ENCODE data around the gene APOO.
A peak's percentile ranks its signal among the peaks of the same experiment; 100 is the strongest.
"Not testable (repeated sequence)": the region's sequence is repeated elsewhere in the genome, so short reads cannot be mapped to it uniquely, and the experiment has no call there.

APOO gene

GRCh38 chrX:23902419-23902818 is 5.3 kb downstream of the APOO start:
- DNase-seq = peak; percentile 25 to 69 (median 50)

DNA sequence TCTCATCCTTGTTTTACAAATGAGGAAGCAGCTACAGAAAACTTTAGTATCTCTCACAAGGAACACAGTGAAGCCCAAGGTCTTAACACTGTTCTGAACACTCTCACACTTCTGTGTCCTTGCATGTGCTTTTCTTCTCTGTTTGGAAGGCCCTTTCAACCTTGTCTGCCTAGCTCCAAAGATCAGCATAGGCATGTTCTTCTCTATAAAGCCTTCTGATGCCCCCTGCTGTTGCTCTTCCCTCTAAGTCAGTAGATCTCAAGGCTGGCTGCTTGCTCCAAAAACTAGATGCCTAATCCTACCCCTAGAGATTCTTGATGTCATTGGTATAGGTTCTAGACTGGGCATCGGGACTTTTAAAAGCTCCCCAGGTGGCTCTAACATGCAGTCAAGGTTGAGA is 5.9 kb downstream of the APOO start:
- peak; percentile 69 to 88 (median 84) for DNase-seq

GRCh38 chrX:23901060-23901459 is 6.7 kb downstream of the APOO start:
- DNase-seq = peak; percentile 57 to 86 (median 74)

- DNase-seq = peak; percentile 46 to 69 (median 59)
Measured at GRCh38 chrX:23900220-23900797, 7.4 kb downstream of the APOO start.

DNA sequence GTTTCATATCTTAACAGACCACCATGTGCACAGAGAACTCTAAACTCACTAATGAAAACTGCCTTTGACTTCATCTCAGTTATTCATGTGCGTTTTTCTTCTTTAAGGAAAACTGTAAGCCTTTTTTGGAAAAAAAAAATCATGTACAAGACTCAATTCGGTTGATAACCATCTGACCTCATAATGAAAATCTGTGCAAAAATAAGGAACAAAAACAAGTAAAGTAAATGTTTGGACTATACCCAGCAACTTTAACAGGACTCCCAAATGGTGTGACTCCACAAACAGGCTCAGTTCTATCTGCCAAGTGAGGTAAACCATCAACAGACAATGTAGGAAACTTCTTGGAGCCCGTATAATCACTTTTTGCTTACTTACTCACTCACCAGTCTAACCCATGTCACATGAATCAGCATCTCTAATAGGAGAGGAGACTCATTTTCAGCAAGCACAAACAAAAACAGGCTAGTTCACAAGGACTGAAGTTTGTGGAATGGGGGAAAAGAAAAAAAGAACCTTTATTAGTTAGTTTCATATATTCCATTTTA is 9.3 kb downstream of the APOO start:
- DNase-seq = peak in 2 of 4 experiments; percentile 36 to 61

GRCh38 chrX:23896981-23897380 is 10.8 kb downstream of the APOO start:
- no peak for DNase-seq

DNA sequence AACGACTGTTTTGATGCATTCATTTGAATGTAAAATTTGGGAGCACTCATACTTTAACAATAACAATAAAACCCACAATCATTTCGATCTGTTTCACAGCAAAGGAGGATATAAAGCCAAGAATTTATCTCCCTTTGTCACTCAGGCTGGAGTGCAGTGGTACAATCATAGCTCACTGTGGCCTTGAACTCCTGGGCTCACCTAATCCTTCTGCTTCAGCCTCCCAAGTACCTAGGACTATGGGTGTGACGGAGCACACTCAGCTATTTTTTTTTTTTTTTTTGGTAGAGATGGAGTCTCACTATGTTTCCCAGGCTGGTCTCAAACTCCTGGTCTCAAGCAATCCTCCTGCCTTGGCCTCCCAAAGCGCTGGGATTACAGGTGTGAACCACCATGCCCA is 11.2 kb downstream of the APOO start:
- not testable (repeated sequence) for DNase-seq

- DNase-seq = not testable (repeated sequence)
Measured at GRCh38 chrX:23894993-23895392, 12.7 kb downstream of the APOO start.

GRCh38 chrX:23890933-23891332 is 16.8 kb downstream of the APOO start:
- DNase-seq = no peak

DNA sequence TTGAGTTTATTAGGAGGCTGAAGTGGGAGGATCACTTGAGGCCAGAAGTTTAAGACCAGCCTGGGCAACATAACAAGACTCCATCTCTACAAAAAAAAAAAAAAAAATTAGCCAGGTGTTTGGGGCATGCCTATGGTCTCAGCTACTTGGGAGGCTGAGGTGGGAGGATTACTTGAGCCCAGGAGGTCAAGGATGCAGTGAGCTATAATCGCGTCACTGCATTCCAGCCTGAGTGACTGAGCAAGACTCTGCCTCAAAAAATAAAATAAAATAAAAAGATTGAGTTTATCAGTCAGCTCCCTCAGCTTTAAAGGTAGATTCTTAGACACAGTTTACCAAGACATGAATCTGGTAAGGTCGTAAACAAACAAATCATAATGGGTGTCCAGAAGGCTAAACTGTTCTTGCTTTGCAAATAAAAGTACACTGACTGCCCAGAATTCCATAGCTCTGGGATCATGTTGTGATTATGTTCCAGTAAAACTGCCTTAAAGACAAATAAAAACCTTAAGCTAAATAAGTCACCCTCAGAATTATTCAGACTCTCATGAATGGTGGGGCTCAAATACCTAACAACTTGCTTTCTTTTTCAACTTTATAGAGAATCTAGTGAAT is 18.7 kb downstream of the APOO start:
- DNase-seq = no peak

- DNase-seq = no peak
Measured at GRCh38 chrX:23887918-23888317, 19.8 kb downstream of the APOO start.

GRCh38 chrX:23887451-23887850 is 20.3 kb downstream of the APOO start:
- DNase-seq = no peak

- DNase-seq = no peak
Measured at GRCh38 chrX:23885803-23886202, 21.9 kb downstream of the APOO start.

DNA sequence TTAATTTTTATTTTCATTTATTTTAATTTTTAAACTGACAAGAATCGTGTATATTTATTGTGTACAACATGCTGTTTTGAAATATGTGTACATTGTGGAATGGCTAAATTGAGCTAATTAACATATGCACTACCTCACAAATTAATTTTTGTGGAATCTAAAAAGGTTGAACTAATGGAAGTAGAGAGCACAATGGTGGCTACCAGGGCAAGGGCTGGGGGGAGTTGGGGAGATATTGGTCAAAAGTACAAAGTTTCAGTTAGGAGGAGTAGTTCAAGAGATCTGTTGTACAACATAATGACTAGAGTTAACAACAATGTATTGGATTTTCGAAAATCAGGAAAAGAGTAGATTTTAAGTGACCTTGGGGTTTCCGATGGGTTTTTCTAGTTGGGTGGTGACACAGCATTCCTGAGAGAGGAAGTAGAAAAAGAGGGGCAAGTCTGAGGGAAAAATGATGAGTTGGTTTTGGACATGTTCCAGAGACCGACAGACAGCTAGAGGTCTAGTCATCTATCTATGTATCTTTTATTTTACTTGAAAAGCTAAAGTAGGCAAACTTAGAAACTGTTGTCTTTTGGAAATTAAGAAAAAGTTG is 23.2 kb downstream of the APOO start:
- DNase-seq = peak; percentile 61 to 82 (median 71)

DNA sequence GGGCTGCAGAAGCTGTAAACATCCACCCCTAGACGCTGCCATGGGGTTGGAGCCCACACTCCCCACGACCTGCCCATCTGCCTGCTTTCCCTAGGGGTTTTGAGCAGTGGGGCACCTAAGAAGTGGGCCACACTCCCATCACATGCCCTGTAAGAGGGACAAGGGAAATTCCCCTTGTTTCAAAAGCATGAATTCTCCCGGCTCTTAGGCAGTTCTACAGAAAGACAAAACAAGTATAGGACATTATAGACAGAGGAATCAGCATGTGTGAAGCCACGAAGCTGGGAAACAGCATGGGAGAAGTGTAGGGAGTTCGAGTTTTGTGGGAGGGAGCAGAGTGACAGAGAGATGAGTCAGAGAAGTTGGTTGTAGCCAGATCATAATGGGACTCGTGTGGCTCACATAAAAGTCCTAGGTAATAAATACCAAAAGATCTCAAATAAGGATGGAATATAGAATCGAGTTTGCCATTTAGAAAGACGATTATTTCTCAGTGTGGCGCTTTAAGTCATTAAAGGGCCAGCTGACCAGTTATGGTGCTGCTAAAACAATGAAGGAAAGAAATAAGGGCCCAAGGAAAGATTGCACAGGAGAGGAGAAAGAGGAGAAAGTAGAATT is 23.9 kb downstream of the APOO start:
- DNase-seq = peak; percentile 60 to 78 (median 74)

DNA sequence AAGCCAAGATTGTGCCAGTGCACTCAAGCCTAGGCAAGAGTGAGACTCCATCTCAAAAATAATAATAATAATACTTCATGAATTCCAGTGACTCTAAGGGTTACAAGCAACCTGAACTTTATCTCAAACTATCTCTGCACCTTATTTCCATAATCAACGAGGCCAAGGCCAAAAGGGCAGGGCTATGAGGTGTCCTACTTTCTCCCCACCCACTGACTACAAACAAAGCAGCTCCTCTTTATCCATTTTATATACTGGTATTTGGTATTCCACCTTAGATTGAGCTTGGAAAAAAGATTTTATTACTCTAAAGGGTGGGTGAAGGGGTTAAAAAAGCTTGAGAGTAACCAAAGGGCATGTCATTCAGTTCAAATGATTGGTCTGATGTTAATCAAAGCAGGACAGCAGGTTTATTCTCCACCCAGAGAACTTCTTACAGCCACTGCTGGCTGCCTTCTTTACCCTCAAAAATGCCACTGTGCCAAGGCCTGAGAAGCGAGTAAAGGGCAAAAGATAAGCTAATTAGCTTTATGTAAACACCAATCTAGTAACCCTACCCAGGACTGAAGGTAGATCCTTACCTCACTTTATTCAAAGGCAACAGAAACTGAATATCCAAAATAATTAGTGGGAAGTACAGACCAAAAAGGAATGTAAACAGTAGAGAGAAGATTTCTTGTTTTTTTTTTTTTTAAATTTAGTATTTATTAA is 28.2 kb downstream of the APOO start:
- DNase-seq = no peak

GRCh38 chrX:23871905-23872546 is 35.7 kb downstream of the APOO start:
- DNase-seq = peak; percentile 51 to 86 (median 79)

GRCh38 chrX:23870041-23870440 is 37.7 kb downstream of the APOO start:
- DNase-seq = no peak

GRCh38 chrX:23864742-23865326 is 42.9 kb downstream of the APOO start:
- no peak for DNase-seq

GRCh38 chrX:23861952-23862351 is 45.8 kb downstream of the APOO start:
- not testable (repeated sequence) for DNase-seq

DNA sequence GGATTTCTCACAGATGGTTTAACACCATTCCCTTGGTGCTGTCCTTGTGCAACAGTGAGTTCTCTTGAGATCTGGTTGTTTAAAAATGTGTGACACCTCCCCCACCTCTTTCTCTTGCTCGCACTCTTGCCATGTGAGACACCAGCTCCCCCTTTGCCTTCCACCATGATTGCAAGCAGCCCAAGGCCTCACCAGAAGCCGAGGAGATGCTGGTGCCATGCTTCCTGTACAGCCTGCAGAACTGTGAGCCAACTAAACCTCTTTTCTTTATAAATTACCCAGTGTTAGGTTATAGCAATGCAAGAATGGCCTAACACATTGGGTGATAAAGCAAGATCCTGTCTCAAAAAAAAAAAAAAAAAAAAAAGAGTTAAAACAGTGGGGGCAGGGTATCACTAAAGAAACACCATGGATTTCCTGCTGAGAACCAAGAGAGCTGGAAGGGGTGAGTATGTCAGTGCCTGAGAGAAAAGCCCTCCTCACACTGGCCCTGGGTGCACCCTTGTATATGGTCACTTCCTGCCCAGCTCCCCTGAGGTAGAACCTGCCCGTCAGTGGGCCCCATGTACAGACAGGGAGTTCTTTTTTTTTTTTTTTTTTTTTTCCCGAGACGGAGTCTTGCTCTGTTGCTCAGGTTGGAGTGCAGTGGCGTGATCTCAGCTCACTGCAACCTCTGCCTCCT is 46.4 kb downstream of the APOO start:
- DNase-seq = no peak

All from suppressor macrophage (primary cell).